ENCODE measurements around the gene ZNF32. TPM values are rescaled to one million over a fixed set of nuclear protein-coding genes. Genes with fewer than 3 reads are reported as not detected.
A peak's percentile ranks its signal among the peaks of the same experiment; 100 is the strongest.

ZNF32 gene
- total and polyA plus RNA-seq, 2 donors (not counting 1 experiment from before 2014, with no cell fraction given) = 30.6 to 60.1 TPM

DNA sequence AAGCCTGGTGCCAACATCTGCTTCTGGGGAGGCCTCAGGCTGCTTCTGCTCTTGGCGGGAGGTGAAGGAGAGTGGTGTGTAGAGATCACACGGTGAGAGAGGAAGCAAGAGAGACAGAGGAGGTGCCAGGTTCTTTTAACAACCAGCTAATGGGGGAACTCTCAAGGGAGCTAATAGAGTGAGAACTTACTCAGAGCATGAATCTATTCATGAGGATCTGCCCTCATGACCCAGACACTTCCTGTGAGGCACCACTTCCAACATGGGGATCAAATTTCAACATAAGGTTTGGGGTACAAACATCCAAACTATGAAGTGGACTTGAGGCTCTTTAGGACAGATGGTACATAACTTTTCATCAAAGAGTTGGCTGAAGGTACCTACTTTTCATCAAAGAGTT, 5.1 kb upstream of the ZNF32 start:
- Histone ChIP-seq H3K79me2 (ENCODE audit: control insufficient read depth, insufficient read depth, low read length) (no peaks in the 10 kb centered on the region), H3K4me2 (ENCODE audit: extremely low read depth, insufficient read depth, low read length) (no peak overlapping the region), H3K27me3 (ENCODE audit: control insufficient read depth, insufficient read depth, low read length) (peaks cover 7% of the 10 kb centered on the region), H3K9ac (ENCODE audit: insufficient read depth, low read length) (no peak overlapping the region), H4K20me1 (ENCODE audit: control insufficient read depth, extremely low read depth, insufficient read depth, low read length) (no peaks in the 10 kb centered on the region), H3K36me3 (ENCODE audit: control insufficient read depth, insufficient read depth, low read length) (no peaks in the 10 kb centered on the region), H3K4me3 (replicated peaks in 1 of 4; ENCODE audit: control extremely low read depth in 1 of 4, insufficient read depth in 1 of 4, low read depth in 3 of 4, low read length in 4 of 4) (no peak overlapping the region), H2AFZ (ENCODE audit: low read length) (no peak overlapping the region), H3K27ac (ENCODE audit: insufficient read depth, low read length) (no peak overlapping the region), H3K4me1 (ENCODE audit: control insufficient read depth, extremely low read depth, insufficient read depth, low read length) (no peaks in the 10 kb centered on the region), H3K9me3 (ENCODE audit: control insufficient read depth, insufficient read depth, low read depth, low read length) (no peaks in the 10 kb centered on the region)
- peak in 1 of 2 donors; percentile 41 for DNase-seq (ENCODE audit: low read depth in 2 of 2)
- TF ChIP-seq, protein P1, sequence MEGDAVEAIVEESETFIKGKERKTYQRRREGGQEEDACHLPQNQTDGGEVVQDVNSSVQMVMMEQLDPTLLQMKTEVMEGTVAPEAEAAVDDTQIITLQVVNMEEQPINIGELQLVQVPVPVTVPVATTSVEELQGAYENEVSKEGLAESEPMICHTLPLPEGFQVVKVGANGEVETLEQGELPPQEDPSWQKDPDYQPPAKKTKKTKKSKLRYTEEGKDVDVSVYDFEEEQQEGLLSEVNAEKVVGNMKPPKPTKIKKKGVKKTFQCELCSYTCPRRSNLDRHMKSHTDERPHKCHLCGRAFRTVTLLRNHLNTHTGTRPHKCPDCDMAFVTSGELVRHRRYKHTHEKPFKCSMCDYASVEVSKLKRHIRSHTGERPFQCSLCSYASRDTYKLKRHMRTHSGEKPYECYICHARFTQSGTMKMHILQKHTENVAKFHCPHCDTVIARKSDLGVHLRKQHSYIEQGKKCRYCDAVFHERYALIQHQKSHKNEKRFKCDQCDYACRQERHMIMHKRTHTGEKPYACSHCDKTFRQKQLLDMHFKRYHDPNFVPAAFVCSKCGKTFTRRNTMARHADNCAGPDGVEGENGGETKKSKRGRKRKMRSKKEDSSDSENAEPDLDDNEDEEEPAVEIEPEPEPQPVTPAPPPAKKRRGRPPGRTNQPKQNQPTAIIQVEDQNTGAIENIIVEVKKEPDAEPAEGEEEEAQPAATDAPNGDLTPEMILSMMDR (conservative IDR thresholded peaks at IDR 0.05 in 1 of 2, IDR thresholded peaks at IDR 0.05 in 1 of 2; ENCODE audit: low read depth in 1 of 2, low read length in 2 of 2) = no peak
- TF ChIP-seq EZH2 (IDR thresholded peaks at IDR 0.05; ENCODE audit: low read length, missing control alignments) = no peak

DNA sequence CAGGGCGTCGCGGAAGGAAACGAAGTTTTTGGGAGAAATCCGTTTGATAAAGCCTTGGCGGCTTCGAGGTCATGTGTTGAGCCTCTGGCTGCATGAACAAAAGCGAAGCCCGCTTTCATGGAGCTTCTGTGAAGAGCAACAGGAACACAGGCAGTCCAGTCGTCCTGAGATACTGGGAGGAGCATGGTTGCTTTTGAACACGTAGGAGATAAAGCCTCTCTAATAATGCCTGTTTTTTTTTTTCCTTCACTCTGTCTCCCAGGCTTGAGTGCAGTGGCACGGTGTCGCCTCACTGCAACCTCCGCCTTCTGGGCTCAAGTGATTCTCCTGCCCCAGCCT, 473 bp upstream of the ZNF32 start:
- peaks cover 4% of the 10 kb centered on the region for H3K9me3 ChIP-seq (ENCODE audit: control insufficient read depth, insufficient read depth, low read depth, low read length)
- H3K79me2 ChIP-seq (ENCODE audit: control insufficient read depth, insufficient read depth, low read length) = no peaks in the 10 kb centered on the region
- peaks cover 7% of the 10 kb centered on the region for H3K36me3 ChIP-seq (ENCODE audit: control insufficient read depth, insufficient read depth, low read length)
- H3K9ac ChIP-seq (ENCODE audit: insufficient read depth, low read length) = peak overlapping the region; percentile 41
- H4K20me1 ChIP-seq (ENCODE audit: control insufficient read depth, extremely low read depth, insufficient read depth, low read length) = no peaks in the 10 kb centered on the region
- peak overlapping the region; percentile 97 for H3K4me2 ChIP-seq (ENCODE audit: extremely low read depth, insufficient read depth, low read length)
- H3K27me3 ChIP-seq (ENCODE audit: control insufficient read depth, insufficient read depth, low read length) = no peaks in the 10 kb centered on the region
- peak overlapping the region; percentile 99 for H2AFZ ChIP-seq (ENCODE audit: low read length)
- peak overlapping the region; percentile 52 to 82 (median 62) for H3K4me3 ChIP-seq (replicated peaks in 1 of 4; ENCODE audit: control extremely low read depth in 1 of 4, insufficient read depth in 1 of 4, low read depth in 3 of 4, low read length in 4 of 4)
- no peak for DNase-seq (ENCODE audit: low read depth in 2 of 2)
- no peak for TF ChIP-seq EZH2 (IDR thresholded peaks at IDR 0.05; ENCODE audit: low read length, missing control alignments)
- TF ChIP-seq, protein P1 (conservative IDR thresholded peaks at IDR 0.05 in 1 of 2, IDR thresholded peaks at IDR 0.05 in 1 of 2; ENCODE audit: low read depth in 1 of 2, low read length in 2 of 2) = no peak
- peak overlapping the region; percentile 50 for H3K27ac ChIP-seq (ENCODE audit: insufficient read depth, low read length)
- no peaks in the 10 kb centered on the region for H3K4me1 ChIP-seq (ENCODE audit: control insufficient read depth, extremely low read depth, insufficient read depth, low read length)

DNA sequence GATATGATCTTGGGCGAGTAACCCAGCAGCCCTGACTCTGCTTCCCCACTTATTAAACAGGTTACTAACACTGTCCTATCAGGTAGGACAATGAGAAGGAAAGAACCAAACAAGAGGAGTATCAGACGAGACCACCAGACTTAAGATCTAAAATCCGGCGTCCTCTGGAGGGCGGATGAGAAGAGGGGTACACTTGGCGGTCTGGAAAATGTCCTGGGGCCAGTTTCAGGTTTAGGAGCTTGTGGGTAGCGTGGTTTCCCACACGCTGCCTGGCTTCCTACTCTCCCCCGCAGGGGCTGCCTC, 635 bp downstream of the ZNF32 start:
- peaks cover 7% of the 10 kb centered on the region for H3K9me3 ChIP-seq (ENCODE audit: control insufficient read depth, insufficient read depth, low read depth, low read length)
- peak overlapping the region; percentile 52 to 82 (median 68) for H3K4me3 ChIP-seq (replicated peaks in 1 of 4; ENCODE audit: control extremely low read depth in 1 of 4, insufficient read depth in 1 of 4, low read depth in 3 of 4, low read length in 4 of 4)
- H4K20me1 ChIP-seq (ENCODE audit: control insufficient read depth, extremely low read depth, insufficient read depth, low read length) = no peaks in the 10 kb centered on the region
- H3K9ac ChIP-seq (ENCODE audit: insufficient read depth, low read length) = peak overlapping the region; percentile 70
- no peak for TF ChIP-seq EZH2 (IDR thresholded peaks at IDR 0.05; ENCODE audit: low read length, missing control alignments)
- TF ChIP-seq, protein P1 (conservative IDR thresholded peaks at IDR 0.05 in 1 of 2, IDR thresholded peaks at IDR 0.05 in 1 of 2; ENCODE audit: low read depth in 1 of 2, low read length in 2 of 2) = no peak
- H3K79me2 ChIP-seq (ENCODE audit: control insufficient read depth, insufficient read depth, low read length) = no peaks in the 10 kb centered on the region
- no peaks in the 10 kb centered on the region for H3K27me3 ChIP-seq (ENCODE audit: control insufficient read depth, insufficient read depth, low read length)
- DNase-seq (ENCODE audit: low read depth in 2 of 2) = peak in 1 of 2 donors; percentile 36
- H3K27ac ChIP-seq (ENCODE audit: insufficient read depth, low read length) = peak overlapping the region; percentile 50
- H3K4me2 ChIP-seq (ENCODE audit: extremely low read depth, insufficient read depth, low read length) = peak overlapping the region; percentile 77
- H3K4me1 ChIP-seq (ENCODE audit: control insufficient read depth, extremely low read depth, insufficient read depth, low read length) = no peaks in the 10 kb centered on the region
- H3K36me3 ChIP-seq (ENCODE audit: control insufficient read depth, insufficient read depth, low read length) = peaks cover 10% of the 10 kb centered on the region
- peak overlapping the region; percentile 33 for H2AFZ ChIP-seq (ENCODE audit: low read length)
